ENCODE measurements around the gene TTC7B. TPM values are rescaled to one million over a fixed set of nuclear protein-coding genes. Genes with fewer than 3 reads are reported as not detected.

The TTC7B gene
- total RNA-seq, 1 donor from 2014 or later = 40.3 TPM

DNA sequence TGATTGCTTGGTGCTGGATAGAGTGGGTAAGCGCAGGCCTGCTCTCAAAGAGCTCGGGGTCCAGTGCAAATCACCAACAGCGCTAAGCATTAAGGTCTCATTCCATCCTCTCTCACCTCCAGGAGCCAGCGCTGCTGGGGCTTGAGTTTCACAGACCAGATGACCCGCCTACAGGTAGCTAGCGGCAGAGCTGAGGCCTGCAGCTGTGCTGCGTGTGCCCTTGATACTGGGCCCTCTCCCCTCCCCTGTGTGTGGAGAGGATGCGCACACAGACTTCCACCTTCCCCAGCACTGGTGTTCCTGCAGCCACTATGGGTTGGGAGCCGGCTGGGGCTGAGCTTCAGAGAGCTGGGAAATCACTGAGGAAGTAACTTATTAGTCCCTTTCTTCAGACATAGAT lies 269.5 kb downstream of the TTC7B start:
- DNase-seq (ENCODE audit: low spot score) = no peak
- no peaks in the 10 kb centered on the region for H3K9me3 Mint-ChIP-seq (ENCODE audit: low read depth)
- H3K4me1 Mint-ChIP-seq (ENCODE audit: low read depth) = peaks cover 19% of the 10 kb centered on the region
- no peak overlapping the region for H3K4me3 Mint-ChIP-seq (ENCODE audit: unreplicated experiment)
- peaks cover 6% of the 10 kb centered on the region for H3K36me3 Mint-ChIP-seq (ENCODE audit: low read depth)
- no peak overlapping the region for H3K27ac Mint-ChIP-seq (ENCODE audit: unreplicated experiment)
- no peaks in the 10 kb centered on the region for H3K27me3 Mint-ChIP-seq (ENCODE audit: low read depth)
- TF ChIP-seq, protein P1, sequence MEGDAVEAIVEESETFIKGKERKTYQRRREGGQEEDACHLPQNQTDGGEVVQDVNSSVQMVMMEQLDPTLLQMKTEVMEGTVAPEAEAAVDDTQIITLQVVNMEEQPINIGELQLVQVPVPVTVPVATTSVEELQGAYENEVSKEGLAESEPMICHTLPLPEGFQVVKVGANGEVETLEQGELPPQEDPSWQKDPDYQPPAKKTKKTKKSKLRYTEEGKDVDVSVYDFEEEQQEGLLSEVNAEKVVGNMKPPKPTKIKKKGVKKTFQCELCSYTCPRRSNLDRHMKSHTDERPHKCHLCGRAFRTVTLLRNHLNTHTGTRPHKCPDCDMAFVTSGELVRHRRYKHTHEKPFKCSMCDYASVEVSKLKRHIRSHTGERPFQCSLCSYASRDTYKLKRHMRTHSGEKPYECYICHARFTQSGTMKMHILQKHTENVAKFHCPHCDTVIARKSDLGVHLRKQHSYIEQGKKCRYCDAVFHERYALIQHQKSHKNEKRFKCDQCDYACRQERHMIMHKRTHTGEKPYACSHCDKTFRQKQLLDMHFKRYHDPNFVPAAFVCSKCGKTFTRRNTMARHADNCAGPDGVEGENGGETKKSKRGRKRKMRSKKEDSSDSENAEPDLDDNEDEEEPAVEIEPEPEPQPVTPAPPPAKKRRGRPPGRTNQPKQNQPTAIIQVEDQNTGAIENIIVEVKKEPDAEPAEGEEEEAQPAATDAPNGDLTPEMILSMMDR (IDR thresholded peaks at IDR 0.05) = no peak

DNA sequence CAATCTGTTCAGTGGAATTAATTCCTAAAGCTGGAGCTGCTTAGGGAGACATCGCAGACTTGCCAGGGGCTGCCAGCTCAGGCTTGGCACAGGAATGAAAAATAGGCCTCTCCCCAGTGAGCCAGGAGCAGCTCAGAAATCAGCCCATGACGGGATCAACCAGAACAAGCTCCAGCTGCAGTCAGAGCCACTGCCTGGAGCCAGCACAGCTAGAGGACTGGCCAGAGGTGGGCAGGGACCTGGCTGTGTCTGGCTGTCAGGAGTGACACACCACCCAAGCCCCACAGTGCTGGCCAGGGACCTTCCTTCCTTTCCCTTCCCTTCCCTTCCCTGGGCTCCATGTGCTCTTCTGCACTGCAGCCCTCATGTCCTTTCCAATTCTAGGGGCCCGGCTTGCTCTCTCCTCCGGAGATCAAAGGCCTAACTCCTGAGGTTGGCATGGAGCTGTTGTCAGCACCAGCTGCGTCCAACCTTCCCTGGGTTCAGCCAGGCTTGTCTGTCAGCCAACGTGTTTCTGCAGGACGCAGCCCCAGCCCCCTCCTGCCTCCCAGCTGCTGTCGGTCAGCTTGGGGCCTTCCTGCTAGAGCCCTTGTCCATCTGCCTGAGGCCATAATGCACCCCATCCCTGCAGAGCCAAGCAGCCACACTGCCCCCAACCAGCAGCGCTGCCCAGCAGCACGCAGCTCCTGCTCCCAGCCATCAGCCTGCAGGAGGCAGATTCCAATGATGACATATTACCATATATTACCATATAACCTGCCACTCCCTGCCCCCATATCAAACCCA lies 270.1 kb downstream of the TTC7B start:
- Mint-ChIP-seq H3K4me3 (ENCODE audit: unreplicated experiment) (no peak overlapping the region), H3K36me3 (ENCODE audit: low read depth) (peaks cover 6% of the 10 kb centered on the region), H3K4me1 (ENCODE audit: low read depth) (peaks cover 14% of the 10 kb centered on the region), H3K9me3 (ENCODE audit: low read depth) (no peaks in the 10 kb centered on the region), H3K27ac (ENCODE audit: unreplicated experiment) (peak overlapping the region; percentile 5), H3K27me3 (ENCODE audit: low read depth) (no peaks in the 10 kb centered on the region)
- peak; percentile 60 for DNase-seq (ENCODE audit: low spot score)
- TF ChIP-seq, protein P1 (IDR thresholded peaks at IDR 0.05) = no peak

DNA sequence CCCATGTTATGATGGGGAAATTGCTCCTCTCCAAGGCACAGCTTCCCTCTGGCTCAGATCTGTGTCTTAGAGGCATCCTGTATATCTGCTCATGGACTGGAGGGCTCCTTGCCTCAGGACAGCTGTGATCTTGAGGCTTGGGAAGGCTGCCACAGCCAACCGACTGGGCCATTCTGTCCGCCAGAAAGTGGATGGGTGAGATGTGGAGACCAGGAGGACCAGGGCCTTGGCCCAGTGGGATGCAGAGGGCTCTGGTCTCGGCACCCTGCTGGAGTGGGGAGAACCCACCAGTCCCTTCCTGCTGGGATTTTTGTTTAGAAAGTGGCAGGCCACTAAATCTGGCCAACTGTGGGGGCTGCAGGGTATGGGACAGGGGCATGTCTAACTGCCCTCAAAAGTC lies 270.8 kb downstream of the TTC7B start:
- H3K27ac Mint-ChIP-seq (ENCODE audit: unreplicated experiment) = no peak overlapping the region
- H3K4me3 Mint-ChIP-seq (ENCODE audit: unreplicated experiment) = no peak overlapping the region
- peaks cover 16% of the 10 kb centered on the region for H3K4me1 Mint-ChIP-seq (ENCODE audit: low read depth)
- peaks cover 6% of the 10 kb centered on the region for H3K36me3 Mint-ChIP-seq (ENCODE audit: low read depth)
- DNase-seq (ENCODE audit: low spot score) = peak; percentile 56
- no peaks in the 10 kb centered on the region for H3K27me3 Mint-ChIP-seq (ENCODE audit: low read depth)
- no peaks in the 10 kb centered on the region for H3K9me3 Mint-ChIP-seq (ENCODE audit: low read depth)
- TF ChIP-seq, protein P1 (IDR thresholded peaks at IDR 0.05) = no peak

DNA sequence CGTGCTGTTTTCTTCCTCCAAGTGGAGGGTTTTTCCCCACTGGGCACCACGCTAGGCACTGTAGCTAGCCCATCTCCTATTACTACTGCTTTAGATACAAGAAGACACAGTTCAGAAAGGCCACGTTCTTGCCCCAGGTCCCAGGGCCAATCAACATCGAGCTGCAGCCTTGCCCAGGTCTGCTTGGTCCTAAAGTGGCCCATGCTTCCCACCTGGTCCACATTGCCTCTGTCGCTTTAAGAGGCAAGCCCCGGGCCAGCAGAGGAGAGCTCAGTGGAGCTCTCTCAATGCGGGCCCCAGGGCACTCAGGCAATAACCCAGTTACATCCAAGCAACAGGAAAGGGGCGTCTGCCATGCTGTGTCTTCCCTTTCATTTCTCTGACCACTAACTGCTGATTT lies 271.3 kb downstream of the TTC7B start:
- TF ChIP-seq, protein P1 (IDR thresholded peaks at IDR 0.05) = no peak
- Mint-ChIP-seq H3K4me3 (ENCODE audit: unreplicated experiment) (no peak overlapping the region), H3K9me3 (ENCODE audit: low read depth) (no peaks in the 10 kb centered on the region)

DNA sequence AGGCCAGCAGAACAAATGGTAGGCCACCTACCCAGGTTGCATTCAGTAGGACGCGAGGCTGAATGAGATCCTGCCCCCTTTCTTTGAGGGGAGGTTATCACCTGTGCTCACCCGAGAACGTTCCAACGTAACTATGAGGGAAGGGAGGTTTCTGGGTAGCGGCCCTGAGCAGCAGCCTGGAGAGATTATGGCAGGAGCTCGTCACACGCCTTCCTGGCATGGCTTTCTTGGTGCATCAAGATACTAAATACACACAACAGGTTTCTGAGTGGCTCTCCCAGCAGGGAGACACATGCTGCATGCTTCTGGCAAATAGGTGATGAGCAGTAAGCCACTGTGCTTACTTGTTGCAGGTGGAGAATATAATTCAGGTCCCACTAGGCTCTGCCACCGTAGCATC lies 271.7 kb downstream of the TTC7B start:
- peak; percentile 55 for DNase-seq (ENCODE audit: low spot score)

More for the DNA sequence above, 271.3 kb downstream of the TTC7B start:
- H3K27me3 Mint-ChIP-seq (ENCODE audit: low read depth) = no peaks in the 10 kb centered on the region
- no peak overlapping the region for H3K27ac Mint-ChIP-seq (ENCODE audit: unreplicated experiment)
- peaks cover 3% of the 10 kb centered on the region for H3K36me3 Mint-ChIP-seq (ENCODE audit: low read depth)
- H3K4me1 Mint-ChIP-seq (ENCODE audit: low read depth) = peaks cover 19% of the 10 kb centered on the region
- DNase-seq (ENCODE audit: low spot score) = peak; percentile 78

More for the DNA sequence above, 271.7 kb downstream of the TTC7B start:
- Mint-ChIP-seq H3K9me3 (ENCODE audit: low read depth) (no peaks in the 10 kb centered on the region), H3K27me3 (ENCODE audit: low read depth) (no peaks in the 10 kb centered on the region), H3K27ac (ENCODE audit: unreplicated experiment) (no peak overlapping the region), H3K4me1 (ENCODE audit: low read depth) (peaks cover 19% of the 10 kb centered on the region), H3K4me3 (ENCODE audit: unreplicated experiment) (no peak overlapping the region), H3K36me3 (ENCODE audit: low read depth) (peaks cover 3% of the 10 kb centered on the region)
- TF ChIP-seq, protein P1 (IDR thresholded peaks at IDR 0.05) = no peak
